HepG2 (cell line): Measurements from ENCODE around the gene CCDC77. TPM values are rescaled to one million over a fixed set of nuclear protein-coding genes. Genes with fewer than 3 reads are reported as not detected.
A peak's percentile ranks its signal among the peaks of the same experiment; 100 is the strongest.

Experiments used
- ATAC-seq: fragments of 200-7000 bp; cut with Tn5 transposase; 3 replicates; pipeline ENCODE4 v1.9.1; 2020; ENCODE audit warnings: mild to moderate bottlenecking, moderate library complexity
- BruUV-seq: library from RNA; stranded (reverse); fragments of 400-500 nt; replicated peaks from 2 replicates; lab custom pipeline; 2021; lab: Mats Ljungman, UMichigan
- CTCF ChIA-PET: fragments of 300-600 bp; formaldehyde crosslinking; extraction: SDS; loops from one replicate; lab custom pipeline; 2021; ENCODE audit warnings: low total read pairs, inconsistent platforms, low intra/inter-chr PET ratio; lab: Yijun Ruan, JAX
- POLR2A ChIA-PET: fragments of 350-600 bp; sonication (Branson Sonifier 250); formaldehyde crosslinking; loops from one replicate; lab custom pipeline; 2020; ENCODE audit warnings: antibody characterized with exemption, inconsistent platforms; lab: Yijun Ruan, JAX
- DNase-seq: peaks from one replicate; pipeline ENCODE4 v3.0.0-alpha.2; 2015; ENCODE audit warnings: low spot score
- FAIRE-seq: peaks from 3 replicates; lab custom pipeline; 2011; peaks lifted over from hg19 to GRCh38; lab: Jason Lieb, UNC
- H2AFZ ChIP-seq: one replicate; pipeline ENCODE4 v1.6.1; 2011; ENCODE audit warnings: low read length, inconsistent platforms
- H3K27ac ChIP-seq: fragments of 300-600 bp; 3 replicates; pipeline ENCODE4 v1.8.0; 2011; ENCODE audit warnings: mixed run types, mild to moderate bottlenecking, mixed read lengths, low read length, inconsistent platforms; ENCODE audit not compliant: insufficient read depth; ENCODE audit errors: extremely low read length
- H3K27me3 ChIP-seq, 2 experiments: fragments of 200-600 bp in 1 of 2; 2 replicates in 1 of 2; 3 replicates in 1 of 2; pipeline versions ENCODE4 v1.6.0 to v1.8.0; 2011; ENCODE audit warnings: low read length in 2 of 2, mild to moderate bottlenecking in 2 of 2, moderate library complexity in 2 of 2, inconsistent platforms in 1 of 2; ENCODE audit not compliant: insufficient read depth in 2 of 2, control insufficient read depth in 1 of 2
- H3K36me3 ChIP-seq, 2 experiments: fragments of 200-600 bp in 1 of 2; replicated peaks in 1 of 2; 2 replicates in 1 of 2; 3 replicates in 1 of 2; pipeline versions ENCODE4 v1.5.1 to v1.8.0; 2011; ENCODE audit warnings: low read length in 2 of 2, inconsistent platforms in 1 of 2; ENCODE audit not compliant: insufficient read depth in 2 of 2, control insufficient read depth in 1 of 2
- H3K4me1 ChIP-seq: 2 replicates; pipeline ENCODE4 v1.5.1; 2012; ENCODE audit warnings: low read length, inconsistent platforms; ENCODE audit not compliant: insufficient read depth
- H3K4me2 ChIP-seq: 2 replicates; pipeline ENCODE4 v1.6.0; 2011; ENCODE audit warnings: low read depth, low read length, inconsistent platforms
- H3K4me3 ChIP-seq, 3 experiments: fragments of 200-600 bp in 1 of 3; sonication (generic), shearing (Covaris generic) in 1 of 3; replicated peaks in 1 of 3; 2 replicates each; pipeline ENCODE4 v1.5.1; 2011 to 2016; ENCODE audit warnings: low read length in 3 of 3, inconsistent platforms in 2 of 3, low read depth in 2 of 3, mild to moderate bottlenecking in 2 of 3, control low read depth in 1 of 3, mixed read lengths in 1 of 3; ENCODE audit not compliant: insufficient read depth in 1 of 3
- H3K79me2 ChIP-seq: one replicate; pipeline ENCODE4 v1.6.1; 2011; ENCODE audit warnings: low read length, inconsistent platforms; ENCODE audit not compliant: insufficient read depth
- H3K9ac ChIP-seq: 2 replicates; pipeline ENCODE4 v1.6.0; 2011; ENCODE audit warnings: mild to moderate bottlenecking, low read depth, low read length, inconsistent platforms; ENCODE audit not compliant: insufficient read depth
- H3K9me3 ChIP-seq: 2 replicates; pipeline ENCODE4 v1.5.1; 2012; ENCODE audit warnings: mild to moderate bottlenecking, low read length
- H4K20me1 ChIP-seq: 2 replicates; pipeline ENCODE4 v1.6.0; 2011; ENCODE audit warnings: inconsistent platforms, mild to moderate bottlenecking, low read length, moderate library complexity; ENCODE audit not compliant: insufficient read depth
- ATF7 ChIP-seq, 2 experiments: fragments of 450-650 bp in 1 of 2; sonication (generic) in 1 of 2; formaldehyde crosslinking in 1 of 2; IDR thresholded peaks; 2 replicates each; pipeline versions ENCODE4 v1.4.0 to v1.6.1; 2016 to 2020; ENCODE audit warnings: antibody characterized with exemption in 1 of 2, mild to moderate bottlenecking in 1 of 2, missing genetic modification reagents in 1 of 2
- GPN1 ChIP-seq: sonication (generic); formaldehyde crosslinking; IDR thresholded peaks from 2 replicates; pipeline ENCODE4 v1.5.1; 2020; ENCODE audit warnings: missing genetic modification reagents, borderline replicate concordance
- MXD1 ChIP-seq: sonication (generic); formaldehyde crosslinking; IDR thresholded peaks from 2 replicates; pipeline ENCODE4 v1.4.0; 2020; ENCODE audit warnings: mild to moderate bottlenecking, missing genetic modification reagents
- ZFP36L2 ChIP-seq: sonication (generic); formaldehyde crosslinking; IDR thresholded peaks from 2 replicates; pipeline ENCODE4 v1.4.0; 2020; ENCODE audit warnings: missing genetic modification reagents
- WGBS: methylation state at CpG from one replicate; pipeline ENCODE4 v1.1.6; 2017; ENCODE audit warnings: low lambda C conversion rate; 5-methylcytosine and 5-hydroxymethylcytosine counted together
- in situ Hi-C: cut with HindIII; loops from 2 replicates; pipeline ENCODE4 v1.10.0; 2017; ENCODE audit warnings: low pct_unique_long_range_greater_than_20kb; ENCODE audit not compliant: extremely low pct_ligation_motif_present
- intact Hi-C: fragments of 100-400 bp; cut with micrococcal nuclease; formaldehyde crosslinking; loops from one replicate; pipeline ENCODE4 v1.10.0; 2022; ENCODE audit not compliant: unreplicated experiment
- polyA plus RNA-seq, 8 experiments: library from polyadenylated mRNA; depleted of rRNA in 3 of 8; stranded (reverse) in 7 of 8; unstranded in 1 of 8; fragments of >200 nt; fragmentation: Illumina TruSeq in 4 of 8; extraction: Trizol in 4 of 8; gene quantifications; 2 replicates each; pipeline versions ENCODE4 v1.2.1 to v1.2.3, GENCODE V29; 2011 to 2016; ENCODE audit warnings: low read depth in 4 of 8, missing spikeins in 1 of 8, mixed read lengths in 1 of 8; ENCODE audit not compliant: insufficient read depth in 1 of 8
- total RNA-seq, 5 experiments: library from RNA; depleted of rRNA; stranded (reverse); fragments of >200 nt; fragmentation: Illumina TruSeq; extraction: Trizol; gene quantifications; 2 replicates each; pipeline ENCODE4 v1.2.3, GENCODE V29; 2016; ENCODE audit warnings: low read depth in 1 of 5

The CCDC77 gene
- total and polyA plus RNA-seq, 2 of the 13 experiments (the other 11 are each of a cell fraction or from before 2014, with no cell fraction given) = 6.4 to 16.4 TPM

GRCh38 chr12:386651-387050, 14.8 kb upstream of the CCDC77 start:
- POLR2A ChIA-PET = no interaction called here
- Histone ChIP-seq H3K4me1 (peaks cover 22% of the 10 kb centered on the region), H2AFZ (no peak overlapping the region), H3K4me2 (peak overlapping the region; percentile 84), H3K79me2 (peaks cover 56% of the 10 kb centered on the region), H3K9me3 (no peaks in the 10 kb centered on the region), H3K27me3 (no peaks in the 10 kb centered on the region; a peak in 1 of 5 replicates), H3K27ac (no peak overlapping the region), H4K20me1 (peaks cover 24% of the 10 kb centered on the region), H3K36me3 (peaks cover 8 to 25% of the 10 kb centered on the region in 2 experiments; a peak in 4 of 5 replicates), H3K9ac (peak overlapping the region; percentile 91; the same call in 1 of the 2 replicates), H3K4me3 (peak overlapping the region in 2 of 3 experiments; percentile 92 to 99; a peak in 4 of 6 replicates)
- BruUV-seq = no TSS peak
- in situ Hi-C loops (no loop called here), intact Hi-C loops (no loop called here)
- TF ChIP-seq ATF7 (IDR thresholded peaks at IDR 0.05) (0 out of 2 replicates have a peak, but pooled peaks have one; percentile 7), ATF7 (CRISPR knock-in tag; IDR thresholded peaks at IDR 0.05) (no peak), MXD1 (CRISPR knock-in tag) (no peak)
- WGBS = 42% methylated on average over 4 of the region's 4 CpGs
- ATAC-seq = no peak
- FAIRE-seq = no peak
- DNase-seq = no peak
- CTCF ChIA-PET = no interaction called here

- peak overlapping the region; percentile 91 for H3K9ac ChIP-seq
- peak overlapping the region; percentile 76 to 99 (median 92) for H3K4me3 ChIP-seq
- H3K4me1 ChIP-seq = peaks cover 22% of the 10 kb centered on the region
- no peak for FAIRE-seq
- no peaks in the 10 kb centered on the region for H3K9me3 ChIP-seq
- ChIA-PET POLR2A (interaction anchor here (1.7 to 4.5 kb wide), 2 partner anchors 13 to 31 kb away, joined by 4 to 43 read pairs; partner anchors contain the start of gene CCDC77), CTCF (no interaction called here)
- in situ Hi-C loops = no loop called here
- DNase-seq = no peak
- TF ChIP-seq ZFP36L2 (CRISPR knock-in tag) = no peak
- no peak for TF ChIP-seq GPN1 (CRISPR knock-in tag)
- TF ChIP-seq, all 625 proteins: peak for 0
- Histone ChIP-seq H3K4me2 (peak overlapping the region; percentile 84), H3K36me3 (peaks cover 8 to 13% of the 10 kb centered on the region in 2 experiments; a peak in 4 of 5 replicates), H3K79me2 (peaks cover 56% of the 10 kb centered on the region), H3K27me3 (no peaks in the 10 kb centered on the region; a peak in 1 of 5 replicates), H2AFZ (no peak overlapping the region), H4K20me1 (peaks cover 24% of the 10 kb centered on the region), H3K27ac (peak overlapping the region; percentile 92)
- BruUV-seq = no TSS peak
- intact Hi-C loops = no loop called here
- no peak for ATAC-seq
- WGBS = 0% methylated on average over 2 of the region's 2 CpGs
Observed at GRCh38 chr12:388012-388411, 13.4 kb upstream of the CCDC77 start.
